Tibial nerve (tissue), 4 donors: ENCODE data around the gene MMS22L. TPM values are rescaled to one million over a fixed set of nuclear protein-coding genes. Genes with fewer than 3 reads are reported as not detected.

Source experiments
- DNase-seq, 2 donors: peaks; one replicate each; pipeline ENCODE4 v3.0.0-alpha.2; 2019; ENCODE audit warnings: low spot score in 2 of 2
- H3K27ac ChIP-seq, 4 donors: fragments of 200-600 bp; sonication (generic) in 3 of 4; one replicate each; pipeline ENCODE4 v1.5.1; 2017 to 2019; ENCODE audit warnings: mild to moderate bottlenecking in 1 of 4
- H3K27me3 ChIP-seq, 2 donors: fragments of 200-600 bp; sonication (generic) in 1 of 2; one replicate each; pipeline versions ENCODE4 v1.5.1 to v1.6.0; 2017 to 2019
- H3K36me3 ChIP-seq, 3 donors: fragments of 200-600 bp; sonication (generic); one replicate each; pipeline ENCODE4 v1.5.1; 2018 to 2019
- H3K4me1 ChIP-seq, 4 donors: fragments of 200-600 bp; sonication (generic) in 3 of 4; one replicate each; pipeline ENCODE4 v1.5.1; 2017 to 2019
- H3K4me3 ChIP-seq, 4 donors: fragments of 200-600 bp; sonication (generic) in 3 of 4; one replicate each; pipeline ENCODE4 v1.5.1; 2017 to 2019; ENCODE audit warnings: mild to moderate bottlenecking in 1 of 4, moderate library complexity in 1 of 4
- H3K9me3 ChIP-seq, 4 donors: fragments of 200-600 bp; sonication (generic) in 3 of 4; one replicate each; pipeline ENCODE4 v1.5.1; 2017 to 2019
- CTCF ChIP-seq, 5 experiments: fragments of 200-600 bp in 3 of 5; fragments of 450-650 bp in 2 of 5; sonication (generic) in 3 of 5; IDR thresholded peaks; one replicate each; pipeline ENCODE4 v1.5.1; 2016 to 2019; ENCODE audit warnings: antibody characterized with exemption in 5 of 5, mild to moderate bottlenecking in 3 of 5, moderate library complexity in 2 of 5
- EP300 ChIP-seq, 2 donors: sonication (generic); formaldehyde crosslinking; IDR thresholded peaks; one replicate each; pipeline ENCODE4 v1.6.1; 2017; ENCODE audit warnings: antibody characterized with exemption in 2 of 2, mild to moderate bottlenecking in 1 of 2
- POLR2A ChIP-seq, 2 donors: fragments of 450-650 bp; IDR thresholded peaks; one replicate each; pipeline ENCODE4 v1.6.1; 2017; ENCODE audit warnings: antibody characterized with exemption in 2 of 2, mild to moderate bottlenecking in 2 of 2, moderate library complexity in 2 of 2
- WGBS, 2 donors: methylation state at CpG; one replicate each; pipeline ENCODE4 v1.1.5; 2018; 5-methylcytosine and 5-hydroxymethylcytosine counted together
- total RNA-seq, 4 donors: library from RNA; depleted of rRNA; stranded (reverse); fragments of >200 nt; gene quantifications; one replicate each; pipeline ENCODE4 v1.1.0, GENCODE V29; 2016

Gene MMS22L
- total RNA-seq, 4 donors from 2014 or later, result 7.3 to 10.9 (median 8.4) TPM

GRCh38 chr6:97110626-97111025 is 172.4 kb downstream of the MMS22L start:
- DNase-seq, result no peak
- TF ChIP-seq POLR2A (IDR thresholded peaks at IDR 0.05) (no peak), EP300 (IDR thresholded peaks at IDR 0.05) (no peak), CTCF (IDR thresholded peaks at IDR 0.05) (no peak)
- H3K27me3 ChIP-seq, result no peaks in the 10 kb centered on the region
- H3K4me1 ChIP-seq, result no peaks in the 10 kb centered on the region
- H3K4me3 ChIP-seq, result no peak overlapping the region
- 71 to 78% methylated on average over 6 of the region's 6 CpGs for WGBS, 2 donors
- H3K27ac ChIP-seq, result no peak overlapping the region
- H3K36me3 ChIP-seq, result peaks cover 0 to 17% (median 0%) of the 10 kb centered on the region in 3 donors
- H3K9me3 ChIP-seq, result peaks cover 0 to 12% (median 0%) of the 10 kb centered on the region in 4 donors

- no peak overlapping the region for H3K4me3 ChIP-seq
- TF ChIP-seq CTCF (IDR thresholded peaks at IDR 0.05), result no peak
- TF ChIP-seq POLR2A (IDR thresholded peaks at IDR 0.05), result no peak
- TF ChIP-seq EP300 (IDR thresholded peaks at IDR 0.05), result no peak
- peaks cover 0 to 17% (median 0%) of the 10 kb centered on the region in 3 donors for H3K36me3 ChIP-seq
- H3K9me3 ChIP-seq, result peaks cover 0 to 12% (median 0%) of the 10 kb centered on the region in 4 donors
- no peaks in the 10 kb centered on the region for H3K4me1 ChIP-seq
- no peak overlapping the region for H3K27ac ChIP-seq
- 72 to 79% methylated on average over 5 of the region's 5 CpGs for WGBS, 2 donors
- no peaks in the 10 kb centered on the region for H3K27me3 ChIP-seq
- DNase-seq, result no peak
These were observed 172.9 kb downstream of the MMS22L start for GRCh38 chr6:97110149-97110548.

- H3K9me3 ChIP-seq, result peaks cover 0 to 12% (median 0%) of the 10 kb centered on the region in 4 donors
- no peak overlapping the region for H3K27ac ChIP-seq
- WGBS, 2 donors, result 87 to 89% methylated on average over 4 of the region's 4 CpGs
- H3K4me3 ChIP-seq, result no peak overlapping the region
- H3K27me3 ChIP-seq, result no peaks in the 10 kb centered on the region
- TF ChIP-seq POLR2A (IDR thresholded peaks at IDR 0.05) (no peak), CTCF (IDR thresholded peaks at IDR 0.05) (no peak), EP300 (IDR thresholded peaks at IDR 0.05) (no peak)
- no peak for DNase-seq
- H3K4me1 ChIP-seq, result no peaks in the 10 kb centered on the region
- H3K36me3 ChIP-seq, result peaks cover 0 to 17% (median 0%) of the 10 kb centered on the region in 3 donors
These were observed 173.6 kb downstream of the MMS22L start for GRCh38 chr6:97109444-97109843.

GRCh38 chr6:97102145-97102790 is 180.7 kb downstream of the MMS22L start:
- H3K27ac ChIP-seq, result no peak overlapping the region
- WGBS, 2 donors, result 83 to 90% methylated on average over 1 of the region's 1 CpG
- no peaks in the 10 kb centered on the region for H3K27me3 ChIP-seq
- TF ChIP-seq POLR2A (IDR thresholded peaks at IDR 0.05) (no peak), CTCF (IDR thresholded peaks at IDR 0.05) (no peak), EP300 (IDR thresholded peaks at IDR 0.05) (no peak)
- DNase-seq, result no peak
- no peaks in the 10 kb centered on the region for H3K36me3 ChIP-seq
- no peaks in the 10 kb centered on the region for H3K9me3 ChIP-seq
- no peak overlapping the region for H3K4me3 ChIP-seq
- H3K4me1 ChIP-seq, result peaks cover 0 to 8% (median 0%) of the 10 kb centered on the region in 4 donors

- no peak for DNase-seq
- no peak overlapping the region for H3K4me3 ChIP-seq
- no peaks in the 10 kb centered on the region for H3K27me3 ChIP-seq
- peaks cover 0 to 8% (median 0%) of the 10 kb centered on the region in 4 donors for H3K4me1 ChIP-seq
- TF ChIP-seq CTCF (IDR thresholded peaks at IDR 0.05), result no peak
- no peak for TF ChIP-seq POLR2A (IDR thresholded peaks at IDR 0.05)
- TF ChIP-seq EP300 (IDR thresholded peaks at IDR 0.05), result no peak
- H3K27ac ChIP-seq, result no peak overlapping the region
- no peaks in the 10 kb centered on the region for H3K36me3 ChIP-seq
- no peaks in the 10 kb centered on the region for H3K9me3 ChIP-seq
- 78 to 86% methylated on average over 3 of the region's 3 CpGs for WGBS, 2 donors
These were observed 182.3 kb downstream of the MMS22L start for GRCh38 chr6:97100696-97101095.
